Heart right ventricle (tissue), 16 donors: ENCODE measurements around the gene IL21R. TPM values are rescaled to one million over a fixed set of nuclear protein-coding genes. Genes with fewer than 3 reads are reported as not detected.

Source experiments
- ATAC-seq, 8 donors: fragments of 200-7000 bp; cut with Tn5 transposase; one replicate each; pipeline ENCODE4 v1.9.1; 2020; ENCODE audit warnings: mild to moderate bottlenecking in 8 of 8, moderate library complexity in 8 of 8, moderate number of reproducible peaks in 1 of 8
- DNase-seq, 2 donors: peaks; one replicate each; pipeline ENCODE4 v3.0.0-alpha.2; 2020
- H3K27ac ChIP-seq, 10 donors: fragments of 200-600 bp; sonication (generic) in 2 of 10; one replicate each; pipeline versions ENCODE4 v1.5.0 to v1.8.0; 2020 to 2022; ENCODE audit warnings: mild to moderate bottlenecking in 3 of 10
- H3K27me3 ChIP-seq, 7 donors: fragments of 200-600 bp; one replicate each; pipeline ENCODE4 v1.8.0; 2021 to 2022; ENCODE audit warnings: mild to moderate bottlenecking in 2 of 7
- H3K36me3 ChIP-seq, 9 donors: fragments of 200-600 bp; sonication (generic) in 1 of 9; one replicate each; pipeline versions ENCODE4 v1.5.0 to v1.8.0; 2020 to 2022; ENCODE audit warnings: mild to moderate bottlenecking in 2 of 9
- H3K4me1 ChIP-seq, 9 donors: fragments of 200-600 bp; sonication (generic) in 1 of 9; one replicate each; pipeline versions ENCODE4 v1.5.0 to v1.8.0; 2020 to 2022; ENCODE audit warnings: mild to moderate bottlenecking in 4 of 9
- H3K4me3 ChIP-seq, 10 donors: fragments of 200-600 bp; sonication (generic) in 2 of 10; one replicate each; pipeline versions ENCODE4 v1.5.0 to v1.8.0; 2020 to 2022; ENCODE audit warnings: mild to moderate bottlenecking in 7 of 10, moderate library complexity in 2 of 10
- H3K9me3 ChIP-seq, 11 donors: fragments of 200-600 bp in 10 of 11; sonication (generic) in 2 of 11; one replicate each; pipeline versions ENCODE4 v1.5.0 to v1.8.0; 2013 to 2022; ENCODE audit warnings: mild to moderate bottlenecking in 2 of 11, control low read depth in 1 of 11, moderate library complexity in 1 of 11
- CTCF ChIP-seq, 9 donors: fragments of 200-600 bp; sonication (generic) in 2 of 9; IDR thresholded peaks; one replicate each; pipeline versions ENCODE4 v1.5.0 to v1.8.0; 2021 to 2022; ENCODE audit warnings: antibody characterized with exemption in 9 of 9, mild to moderate bottlenecking in 5 of 9, moderate library complexity in 1 of 9
- WGBS, 2 donors: extraction: QIAGEN DNeasy Blood & Tissue Kit; methylation state at CpG; one replicate each; pipeline ENCODE4 v1.1.7; 2013; ENCODE audit warnings: inconsistent platforms in 1 of 2; 5-methylcytosine and 5-hydroxymethylcytosine counted together
- intact Hi-C, 10 donors: fragments of 100-400 bp; cut with DNase I; formaldehyde crosslinking; loops; one replicate each; pipeline versions ENCODE4 v1.11.1 to v1.14.2; 2022
- polyA plus RNA-seq, 2 donors: library from polyadenylated mRNA; stranded (reverse); fragments of 200-250 nt; gene quantifications; one replicate each; pipeline ENCODE4 v1.2.3, GENCODE V29; 2013
- total RNA-seq, 10 donors: library from RNA; stranded (reverse); fragmentation: NEBNext Ultra II Directional in 3 of 10; extraction: Animal tissue kit (Norgen Biotek cat#: 25700) in 3 of 10; gene quantifications; one replicate each; pipeline versions ENCODE4 v1.2.1 to v1.2.4, GENCODE V29; 2021 to 2023
- donor health status: Arrhythmogenic right ventricular cardiomyopathy.
- donor health status: ischemic (EF 13 %, LVEDD 7.1; RV severe dilation, severe dysfunction).
- donor health status: healthy with polysubstance abuse.
- donor health status: DM: no; HTN: yes; CAD: no.
- donor health status: DM: no; HTN: no; CAD: no.
- donor health status: ischemic (EF 25% LVEDD 6.9; RV normal size, moderate dysfunction).
- donor health status: ischemic (EF 25% LVEDD 5.7; RV mildly dilated, moderate dysfunction).
- donor health status: healthy.
- donor health status: DM: yes; HTN: yes; CAD: no.
- donor health status: Ischemic cardiomyopathy.
- donor health status: ischemic (EF 35%, LVEDD 5.7; RV mildly dilated, moderate dysfunction).
- donor health status: nonischemic (EF 11% LVEDD 7.7; RV severe dilation, severe dysfunction).
- donor health status: DM: yes; HTN: yes; CAD: no.
- donor health status: PGD.
- donor health status: ischemic (EF 29% LVEDD 5.4; RV normal size, mild dysfunction).
- donor health status: nonischemic (EF 23%, LVEDD 6.1; RV moderate dilation, normal function).

The IL21R gene
- total and polyA plus RNA-seq, 12 donors, result 0.06 to 3.6 (median 0.14) TPM; not detected in 2

DNA sequence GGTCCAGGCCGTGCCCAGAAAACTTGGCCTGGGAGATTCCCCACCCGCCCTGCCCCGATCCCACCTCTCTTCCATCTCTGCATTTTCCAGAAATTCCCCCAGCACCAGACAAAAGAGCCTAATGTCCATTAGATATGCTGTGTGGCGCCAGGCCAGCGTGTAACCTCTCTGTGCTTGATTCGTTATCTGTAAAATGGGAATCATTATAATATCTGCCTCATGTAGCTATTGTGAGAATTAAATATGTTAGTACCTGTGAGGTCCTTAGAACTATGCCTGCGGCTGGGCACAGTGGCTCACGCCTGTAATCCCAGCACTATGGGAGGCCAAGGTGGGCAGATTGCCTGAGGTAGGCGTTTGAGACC lies 33.6 kb upstream of the IL21R start:
- intact Hi-C loops, result loop anchor here in 8 of 10 donors (1.0 to 10.0 kb wide), 11 partner anchors 41 to 1534 kb away; partner anchors contain the start of gene IL4R (in 1 of the 8)
- 48 to 54% methylated on average over 9 of the region's 9 CpGs for WGBS, 2 donors

DNA sequence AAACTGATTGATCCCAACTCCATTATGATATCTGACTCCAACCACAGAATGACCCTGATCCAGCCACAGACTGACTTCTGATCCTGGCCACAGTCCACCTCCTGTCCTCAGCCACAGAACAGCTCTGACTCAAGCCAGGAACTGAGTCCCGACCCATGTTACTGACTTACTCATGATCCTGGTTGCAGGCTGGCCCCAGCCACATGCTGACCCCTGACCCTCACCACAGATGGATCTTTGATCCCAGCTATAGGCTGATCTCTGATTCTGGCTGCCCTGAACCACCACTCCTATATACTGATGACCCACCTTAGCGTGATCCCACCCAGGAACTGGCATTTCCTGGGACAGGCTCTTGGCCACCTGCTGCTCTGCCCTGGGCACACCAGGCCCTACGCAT lies 32.2 kb upstream of the IL21R start:
- 81 to 90% methylated on average over 3 of the region's 3 CpGs for WGBS, 2 donors
- TF ChIP-seq CTCF (IDR thresholded peaks at IDR 0.05), result no peak
- intact Hi-C loops, result loop anchor here in 9 of 10 donors (2.0 to 10.0 kb wide), 13 partner anchors 43 to 1535 kb away; partner anchors contain the start of gene IL4R (in 1 of the 9)
- Histone ChIP-seq H3K4me1 (peaks cover 0 to 57% (median 13%) of the 10 kb centered on the region in 9 donors), H3K9me3 (peaks cover 0 to 10% (median 0%) of the 10 kb centered on the region in 11 donors), H3K27me3 (no peaks in the 10 kb centered on the region), H3K36me3 (no peaks in the 10 kb centered on the region), H3K4me3 (no peak overlapping the region), H3K27ac (peak overlapping the region in 1 of 10 donors; percentile 44)
- DNase-seq (no peak), ATAC-seq (no peak)

More for the DNA sequence above, 33.6 kb upstream of the IL21R start:
- peaks cover 0 to 10% (median 0%) of the 10 kb centered on the region in 11 donors for H3K9me3 ChIP-seq
- no peak for ATAC-seq
- no peaks in the 10 kb centered on the region for H3K27me3 ChIP-seq
- no peak for DNase-seq
- H3K4me1 ChIP-seq, result peaks cover 0 to 42% (median 13%) of the 10 kb centered on the region in 9 donors
- peak overlapping the region in 2 of 10 donors; percentile 45 to 87 for H3K27ac ChIP-seq
- H3K4me3 ChIP-seq, result peak overlapping the region in 2 of 10 donors; percentile 32 to 39
- TF ChIP-seq CTCF (IDR thresholded peaks at IDR 0.05), result peak in 2 of 9 donors; percentile 12 to 20
- peaks cover 0 to 14% (median 0%) of the 10 kb centered on the region in 9 donors for H3K36me3 ChIP-seq

- Histone ChIP-seq H3K4me3 (no peak overlapping the region), H3K4me1 (peaks cover 0 to 62% (median 13%) of the 10 kb centered on the region in 9 donors), H3K27ac (peak overlapping the region in 1 of 10 donors; percentile 20), H3K9me3 (peaks cover 0 to 10% (median 0%) of the 10 kb centered on the region in 11 donors), H3K36me3 (no peaks in the 10 kb centered on the region), H3K27me3 (no peaks in the 10 kb centered on the region)
- DNase-seq (no peak), ATAC-seq (no peak)
- no peak for TF ChIP-seq CTCF (IDR thresholded peaks at IDR 0.05)
- intact Hi-C loops, result loop anchor here in 5 of 10 donors (5.0 to 10.0 kb wide), 5 partner anchors 84 to 1536 kb away; no protein-coding TSS in a partner anchor
Observed at GRCh38 chr16:27370318-27370717, 31.7 kb upstream of the IL21R start.

GRCh38 chr16:27373312-27373711 lies 28.7 kb upstream of the IL21R start:
- no peak for TF ChIP-seq CTCF (IDR thresholded peaks at IDR 0.05)
- intact Hi-C loops, result loop anchor here in 5 of 10 donors (5.0 to 10.0 kb wide), 5 partner anchors 81 to 1539 kb away; no protein-coding TSS in a partner anchor
- H3K9me3 ChIP-seq, result peaks cover 0 to 10% (median 0%) of the 10 kb centered on the region in 11 donors
- no peaks in the 10 kb centered on the region for H3K27me3 ChIP-seq
- no peak overlapping the region for H3K4me3 ChIP-seq
- no peaks in the 10 kb centered on the region for H3K36me3 ChIP-seq
- DNase-seq (no peak), ATAC-seq (no peak)
- peaks cover 0 to 61% (median under 1%) of the 10 kb centered on the region in 9 donors for H3K4me1 ChIP-seq
- 92 to 97% methylated on average over 3 of the region's 3 CpGs for WGBS, 2 donors
- H3K27ac ChIP-seq, result peak overlapping the region in 1 of 10 donors; percentile 81
